Colonic mucosa (tissue), 4 donors: ENCODE data around the gene PDE6A. TPM values are rescaled to one million over a fixed set of nuclear protein-coding genes. Genes with fewer than 3 reads are reported as not detected.
"Not testable (repeated sequence)": the region's sequence is repeated elsewhere in the genome, so short reads cannot be mapped to it uniquely, and the experiment has no call there.

ENCODE experiments used
- DNase-seq: peaks from one replicate; pipeline ENCODE4 v3.0.0-alpha.2; 2020
- H3K27ac ChIP-seq: fragments of 200-600 bp; one replicate; pipeline ENCODE4 v1.8.0; 2021
- H3K27me3 ChIP-seq: fragments of 200-600 bp; one replicate; pipeline ENCODE4 v1.8.0; 2021
- H3K36me3 ChIP-seq: fragments of 200-600 bp; one replicate; pipeline ENCODE4 v1.8.0; 2021
- H3K4me1 ChIP-seq: fragments of 200-600 bp; one replicate; pipeline ENCODE4 v1.8.0; 2021; ENCODE audit warnings: mild to moderate bottlenecking
- H3K4me3 ChIP-seq: fragments of 200-600 bp; one replicate; pipeline ENCODE4 v1.8.0; 2021
- H3K9ac ChIP-seq, 2 donors: one replicate each; pipeline ENCODE4 v1.7.0; 2013; ENCODE audit warnings: control low read depth in 2 of 2, low read depth in 2 of 2, low read length in 2 of 2
- H3K9me3 ChIP-seq: fragments of 200-600 bp; one replicate; pipeline ENCODE4 v1.8.0; 2021
- CTCF ChIP-seq: fragments of 200-600 bp; IDR thresholded peaks from one replicate; pipeline ENCODE4 v1.8.0; 2022; ENCODE audit warnings: antibody characterized with exemption, mild to moderate bottlenecking
- intact Hi-C: fragments of 100-400 bp; cut with DNase I; formaldehyde crosslinking; loops from one replicate; pipeline ENCODE4 v1.14.1; 2022
- total RNA-seq, 2 donors: library from RNA; stranded (reverse); fragmentation: NEBNext Ultra II Directional in 1 of 2; extraction: Animal tissue kit (Norgen Biotek cat#: 25700) in 1 of 2; gene quantifications; one replicate each; pipeline ENCODE4 v1.2.1, GENCODE V29; 2021
- donor health status: healthy.
- donor health status: DM: no; HTN: no; CAD: no.
- donor health status: DM: no; HTN: no; CAD: no.

The PDE6A gene
- total RNA-seq, 2 donors from 2014 or later = 1.5 to 2.7 TPM

GRCh38 chr5:149951138-149951749 is 6.7 kb upstream of the PDE6A start:
- H3K27me3 ChIP-seq = no peaks in the 10 kb centered on the region
- H3K4me1 ChIP-seq = peaks cover 3% of the 10 kb centered on the region
- no peaks in the 10 kb centered on the region for H3K36me3 ChIP-seq
- no peak overlapping the region for H3K4me3 ChIP-seq
- no peaks in the 10 kb centered on the region for H3K9me3 ChIP-seq
- TF ChIP-seq CTCF = no peak
- no peak overlapping the region for H3K27ac ChIP-seq
- H3K9ac ChIP-seq = no peak overlapping the region
- no peak for DNase-seq
- intact Hi-C loops = no loop called here

GRCh38 chr5:149948993-149949392 is 4.4 kb upstream of the PDE6A start:
- no peaks in the 10 kb centered on the region for H3K36me3 ChIP-seq
- H3K27me3 ChIP-seq = no peaks in the 10 kb centered on the region
- no peak overlapping the region for H3K9ac ChIP-seq
- H3K4me1 ChIP-seq = peaks cover 3% of the 10 kb centered on the region
- TF ChIP-seq CTCF = no peak
- H3K4me3 ChIP-seq = no peak overlapping the region
- H3K9me3 ChIP-seq = no peaks in the 10 kb centered on the region
- no peak overlapping the region for H3K27ac ChIP-seq
- no peak for DNase-seq
- intact Hi-C loops = no loop called here

- DNase-seq = peak; percentile 78
- no peak for TF ChIP-seq CTCF
- no peak overlapping the region for H3K4me3 ChIP-seq
- no peaks in the 10 kb centered on the region for H3K27me3 ChIP-seq
- intact Hi-C loops = no loop called here
- peak overlapping the region in 1 of 2 donors; percentile 44 for H3K9ac ChIP-seq
- H3K36me3 ChIP-seq = no peaks in the 10 kb centered on the region
- H3K4me1 ChIP-seq = peaks cover 10% of the 10 kb centered on the region
- H3K9me3 ChIP-seq = no peaks in the 10 kb centered on the region
- peak overlapping the region; percentile 72 for H3K27ac ChIP-seq
Observed at GRCh38 chr5:149946118-149946517, 1.5 kb upstream of the PDE6A start.

- H3K36me3 ChIP-seq, intact Hi-C loops, H3K4me3 ChIP-seq, H3K27me3 ChIP-seq, H3K9ac ChIP-seq, H3K9me3 ChIP-seq, DNase-seq: not testable (repeated sequence)
- Histone ChIP-seq H3K27ac (peak overlapping the region; percentile 61), H3K4me1 (peaks cover 13% of the 10 kb centered on the region)
Observed at GRCh38 chr5:149943177-149943949, 1.2 kb downstream of the PDE6A start.

GRCh38 chr5:149942741-149943169 is 1.8 kb downstream of the PDE6A start:
- Histone ChIP-seq H3K4me1 (peaks cover 13% of the 10 kb centered on the region), H3K27ac (peak overlapping the region; percentile 61), H3K9ac (peak overlapping the region in 1 of 2 donors; percentile 22)
- H3K9me3 ChIP-seq, H3K27me3 ChIP-seq, H3K4me3 ChIP-seq, intact Hi-C loops, DNase-seq, H3K36me3 ChIP-seq: not testable (repeated sequence)

GRCh38 chr5:149942199-149942598 is 2.4 kb downstream of the PDE6A start:
- Histone ChIP-seq H3K9ac (peak overlapping the region in 1 of 2 donors; percentile 22), H3K36me3 (no peaks in the 10 kb centered on the region), H3K4me3 (no peak overlapping the region), H3K27ac (peak overlapping the region; percentile 61), H3K4me1 (peaks cover 13% of the 10 kb centered on the region), H3K27me3 (no peaks in the 10 kb centered on the region), H3K9me3 (no peaks in the 10 kb centered on the region)
- no peak for DNase-seq
- no peak for TF ChIP-seq CTCF
- intact Hi-C loops = no loop called here
